Right lobe of liver (tissue), 4 donors: Measurements from ENCODE around the gene FOSL2.

ENCODE experiments used
- CTCF ChIP-seq, 4 donors: fragments of 200-600 bp in 3 of 4; fragments of 450-650 bp in 1 of 4; IDR thresholded peaks; one replicate each; pipeline versions ENCODE4 v1.5.1 to v1.8.0; 2016 to 2022; ENCODE audit warnings: antibody characterized with exemption in 4 of 4, mild to moderate bottlenecking in 2 of 4
- POLR2A ChIP-seq: fragments of 450-650 bp; IDR thresholded peaks from one replicate; pipeline ENCODE4 v1.6.1; 2017; ENCODE audit warnings: antibody characterized with exemption, mild to moderate bottlenecking
- donor health status: DM: no; HTN: no; CAD: no.
- donor health status: DM: no; HTN: no; CAD: no.
- donor health status: DM: no; HTN: yes; CAD: no.

GRCh38 chr2:28351621-28352020 is 41.0 kb upstream of the FOSL2 start:
- TF ChIP-seq POLR2A (no peak), CTCF (IDR thresholded peaks at IDR 0.05) (no peak)
